Astrocyte (in vitro differentiated cells and primary cell): ENCODE results near the gene SGSM2. TPM values are rescaled to one million over a fixed set of nuclear protein-coding genes. Genes with fewer than 3 reads are reported as not detected.

Experiments
- DNase-seq: peaks from one replicate; pipeline ENCODE4 v3.0.0-alpha.2; 2010; ENCODE audit warnings: low read depth
- FAIRE-seq: peaks from 2 replicates; lab custom pipeline; 2011; peaks lifted over from hg19 to GRCh38; lab: Jason Lieb, UNC
- H2AFZ ChIP-seq: 2 replicates; pipeline ENCODE4 v1.6.0; 2012; ENCODE audit warnings: low read depth, low read length, inconsistent platforms
- H3K27ac ChIP-seq: 2 replicates; pipeline ENCODE4 v1.5.1; 2011; ENCODE audit warnings: low read depth, low read length, inconsistent platforms
- H3K27me3 ChIP-seq: 2 replicates; pipeline ENCODE4 v1.6.0; 2011; ENCODE audit warnings: low read length, inconsistent platforms; ENCODE audit not compliant: insufficient read depth
- H3K36me3 ChIP-seq: 2 replicates; pipeline ENCODE4 v1.5.1; 2011; ENCODE audit warnings: low read length, inconsistent platforms; ENCODE audit not compliant: insufficient read depth
- H3K4me1 ChIP-seq: 2 replicates; pipeline ENCODE4 v1.5.1; 2011; ENCODE audit warnings: low read length, inconsistent platforms; ENCODE audit not compliant: insufficient read depth
- H3K4me2 ChIP-seq: 2 replicates; pipeline ENCODE4 v1.6.0; 2012; ENCODE audit warnings: low read length, inconsistent platforms
- H3K4me3 ChIP-seq: 2 replicates; pipeline ENCODE4 v1.5.1; 2011; ENCODE audit warnings: low read depth, mild to moderate bottlenecking, low read length, inconsistent platforms; ENCODE audit not compliant: insufficient read depth
- H3K79me2 ChIP-seq: 2 replicates; pipeline ENCODE4 v1.6.0; 2012; ENCODE audit warnings: mild to moderate bottlenecking, low read length, inconsistent platforms; ENCODE audit not compliant: insufficient read depth
- H3K9ac ChIP-seq: 2 replicates; pipeline ENCODE4 v1.6.0; 2012; ENCODE audit warnings: mild to moderate bottlenecking, low read length, inconsistent platforms
- H3K9me3 ChIP-seq: 2 replicates; pipeline ENCODE4 v1.5.1; 2012; ENCODE audit warnings: low read depth, mild to moderate bottlenecking, low read length, inconsistent platforms; ENCODE audit not compliant: insufficient read depth
- H4K20me1 ChIP-seq: 2 replicates; pipeline ENCODE4 v1.6.0; 2012; ENCODE audit warnings: low read length, inconsistent platforms; ENCODE audit not compliant: insufficient read depth
- H3K27ac Mint-ChIP-seq: one replicate; pipeline ENCODE4 v1.8.0; 2021; ENCODE audit warnings: mild to moderate bottlenecking, mixed read lengths; ENCODE audit not compliant: unreplicated experiment
- H3K27me3 Mint-ChIP-seq: one replicate; pipeline ENCODE4 v1.8.0; 2021; ENCODE audit warnings: low read depth, mixed read lengths; ENCODE audit not compliant: unreplicated experiment
- H3K36me3 Mint-ChIP-seq: one replicate; pipeline ENCODE4 v1.8.0; 2021; ENCODE audit warnings: low read depth, mixed read lengths; ENCODE audit not compliant: unreplicated experiment
- H3K4me1 Mint-ChIP-seq: one replicate; pipeline ENCODE4 v1.8.0; 2021; ENCODE audit warnings: low read depth, mixed read lengths; ENCODE audit not compliant: unreplicated experiment
- H3K4me3 Mint-ChIP-seq: one replicate; pipeline ENCODE4 v1.8.0; 2021; ENCODE audit warnings: mild to moderate bottlenecking, moderate library complexity, mixed read lengths; ENCODE audit not compliant: unreplicated experiment
- H3K9me3 Mint-ChIP-seq: one replicate; pipeline ENCODE4 v1.8.0; 2021; ENCODE audit warnings: mild to moderate bottlenecking, mixed read lengths; ENCODE audit not compliant: unreplicated experiment
- CTCF ChIP-seq: IDR thresholded peaks from 2 replicates; pipeline ENCODE4 v1.5.1; 2011; ENCODE audit warnings: low read depth, mild to moderate bottlenecking, inconsistent platforms, low read length, moderate library complexity; ENCODE audit not compliant: insufficient read depth
- EZH2 ChIP-seq: IDR thresholded peaks from 2 replicates; pipeline ENCODE4 v1.6.1; 2012; ENCODE audit warnings: mild to moderate bottlenecking, low read length, inconsistent platforms; ENCODE audit not compliant: insufficient read depth
- total RNA-seq: library from RNA; stranded (reverse); gene quantifications from 2 replicates; pipeline ENCODE4 v1.2.1, GENCODE V29; 2021

The SGSM2 gene
- total RNA-seq, 1 donor from 2014 or later, result 62.1 TPM

- Mint-ChIP-seq H3K27me3 (no peaks in the 10 kb centered on the region), H3K27ac (peak overlapping the region; percentile 90), H3K4me3 (peak overlapping the region; percentile 88), H3K4me1 (peaks cover 32% of the 10 kb centered on the region), H3K9me3 (no peaks in the 10 kb centered on the region), H3K36me3 (no peaks in the 10 kb centered on the region)
- peak overlapping the region; percentile 84 for H3K4me3 ChIP-seq
- no peaks in the 10 kb centered on the region for H3K9me3 ChIP-seq
- peak overlapping the region; percentile 93 for H3K4me2 ChIP-seq
- DNase-seq (no peak), FAIRE-seq (no peak)
- no peak for TF ChIP-seq EZH2
- no peak for TF ChIP-seq CTCF
- no peak overlapping the region for H2AFZ ChIP-seq
- H3K36me3 ChIP-seq, result no peaks in the 10 kb centered on the region
- peaks cover 28% of the 10 kb centered on the region for H4K20me1 ChIP-seq
- peaks cover 57% of the 10 kb centered on the region for H3K4me1 ChIP-seq
- peak overlapping the region; percentile 78 for H3K27ac ChIP-seq
- peaks cover 60% of the 10 kb centered on the region for H3K79me2 ChIP-seq
- no peaks in the 10 kb centered on the region for H3K27me3 ChIP-seq
- H3K9ac ChIP-seq, result peak overlapping the region; percentile 98
These were observed 60.9 kb downstream of the SGSM2 start for GRCh38 chr17:2398182-2398581.

- H3K9me3 Mint-ChIP-seq, result no peaks in the 10 kb centered on the region
- no peak for FAIRE-seq
- Histone ChIP-seq H3K36me3 (no peaks in the 10 kb centered on the region), H3K27ac (peak overlapping the region; percentile 100), H3K9me3 (no peaks in the 10 kb centered on the region), H3K27me3 (no peaks in the 10 kb centered on the region), H3K4me2 (peak overlapping the region; percentile 93), H3K4me3 (peak overlapping the region; percentile 84), H2AFZ (no peak overlapping the region), H3K9ac (peak overlapping the region; percentile 98), H3K79me2 (peaks cover 60% of the 10 kb centered on the region), H3K4me1 (peaks cover 53% of the 10 kb centered on the region), H4K20me1 (peaks cover 28% of the 10 kb centered on the region)
- peak overlapping the region; percentile 88 for H3K4me3 Mint-ChIP-seq
- H3K27ac Mint-ChIP-seq, result peak overlapping the region; percentile 93
- H3K27me3 Mint-ChIP-seq, result no peaks in the 10 kb centered on the region
- H3K36me3 Mint-ChIP-seq, result no peaks in the 10 kb centered on the region
- H3K4me1 Mint-ChIP-seq, result peaks cover 32% of the 10 kb centered on the region
- TF ChIP-seq CTCF (no peak), EZH2 (no peak)
- DNase-seq, result peak; percentile 73
These were observed 61.6 kb downstream of the SGSM2 start for GRCh38 chr17:2398655-2399571.
